Measurements from ENCODE around the gene CYBC1. TPM values are rescaled to one million over a fixed set of nuclear protein-coding genes. Genes with fewer than 3 reads are reported as not detected.

CYBC1 gene
- total and polyA plus RNA-seq, 9 of the 15 experiments (the other 6 are each of a cell fraction or from before 2014, with no cell fraction given), result 1.3 to 71.8 (median 49.9) TPM

GRCh38 chr17:82450357-82451106 is at the start of gene CYBC1 (continued):
- TF ChIP-seq, protein P1, sequence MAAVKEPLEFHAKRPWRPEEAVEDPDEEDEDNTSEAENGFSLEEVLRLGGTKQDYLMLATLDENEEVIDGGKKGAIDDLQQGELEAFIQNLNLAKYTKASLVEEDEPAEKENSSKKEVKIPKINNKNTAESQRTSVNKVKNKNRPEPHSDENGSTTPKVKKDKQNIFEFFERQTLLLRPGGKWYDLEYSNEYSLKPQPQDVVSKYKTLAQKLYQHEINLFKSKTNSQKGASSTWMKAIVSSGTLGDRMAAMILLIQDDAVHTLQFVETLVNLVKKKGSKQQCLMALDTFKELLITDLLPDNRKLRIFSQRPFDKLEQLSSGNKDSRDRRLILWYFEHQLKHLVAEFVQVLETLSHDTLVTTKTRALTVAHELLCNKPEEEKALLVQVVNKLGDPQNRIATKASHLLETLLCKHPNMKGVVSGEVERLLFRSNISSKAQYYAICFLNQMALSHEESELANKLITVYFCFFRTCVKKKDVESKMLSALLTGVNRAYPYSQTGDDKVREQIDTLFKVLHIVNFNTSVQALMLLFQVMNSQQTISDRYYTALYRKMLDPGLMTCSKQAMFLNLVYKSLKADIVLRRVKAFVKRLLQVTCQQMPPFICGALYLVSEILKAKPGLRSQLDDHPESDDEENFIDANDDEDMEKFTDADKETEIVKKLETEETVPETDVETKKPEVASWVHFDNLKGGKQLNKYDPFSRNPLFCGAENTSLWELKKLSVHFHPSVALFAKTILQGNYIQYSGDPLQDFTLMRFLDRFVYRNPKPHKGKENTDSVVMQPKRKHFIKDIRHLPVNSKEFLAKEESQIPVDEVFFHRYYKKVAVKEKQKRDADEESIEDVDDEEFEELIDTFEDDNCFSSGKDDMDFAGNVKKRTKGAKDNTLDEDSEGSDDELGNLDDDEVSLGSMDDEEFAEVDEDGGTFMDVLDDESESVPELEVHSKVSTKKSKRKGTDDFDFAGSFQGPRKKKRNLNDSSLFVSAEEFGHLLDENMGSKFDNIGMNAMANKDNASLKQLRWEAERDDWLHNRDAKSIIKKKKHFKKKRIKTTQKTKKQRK (IDR thresholded peaks at IDR 0.05; ENCODE audit: borderline replicate concordance, low read depth, low read length), result no peak
- TF ChIP-seq ELF1 (tag; IDR thresholded peaks at IDR 0.05) (peak; percentile 100), NR3C1 (CRISPR knock-in tag; IDR thresholded peaks at IDR 0.05) (peak; percentile 37; the same call in 1 of the 2 replicates), CEBPG (CRISPR knock-in tag; IDR thresholded peaks at IDR 0.05) (peak; percentile 45; the same call in 1 of the 2 replicates), CEBPG (tag; conservative IDR thresholded peaks at IDR 0.05 in 1 of 2, IDR thresholded peaks at IDR 0.05 in 1 of 2) (no peak), BHLHE40 (IDR thresholded peaks at IDR 0.05; ENCODE audit: low read length) (peak; percentile 65; the same call in 1 of the 2 replicates), XRCC5 (IDR thresholded peaks at IDR 0.05; ENCODE audit: low read depth, low read length) (no peak), CXXC5 (CRISPR knock-in tag; IDR thresholded peaks at IDR 0.05) (peak; percentile 86), ETV6 (IDR thresholded peaks at IDR 0.05; ENCODE audit: borderline replicate concordance in 1 of 2, low read depth in 2 of 2, low read length in 1 of 2) (peak; percentile 67 to 87), ETV6 (CRISPR knock-in tag; IDR thresholded peaks at IDR 0.05; ENCODE audit: borderline replicate concordance) (no peak), THAP12 (CRISPR knock-in tag; IDR thresholded peaks at IDR 0.05) (peak; percentile 69; the same call in 1 of the 2 replicates), CREM (IDR thresholded peaks at IDR 0.05; ENCODE audit: low read depth) (peak; percentile 57), PHB (CRISPR knock-in tag; IDR thresholded peaks at IDR 0.05) (no peak), RB1 (IDR thresholded peaks at IDR 0.05; ENCODE audit: low read depth) (peak; percentile 87), FOXP1 (CRISPR knock-in tag; IDR thresholded peaks at IDR 0.05) (peak; percentile 81; the same call in 1 of the 2 replicates), ETV5 (CRISPR knock-in tag; IDR thresholded peaks at IDR 0.05; ENCODE audit: low read depth) (peak; percentile 84), ATF7 (IDR thresholded peaks at IDR 0.05) (peak; percentile 49; the same call in 1 of the 2 replicates)
- TF ChIP-seq, protein P2, sequence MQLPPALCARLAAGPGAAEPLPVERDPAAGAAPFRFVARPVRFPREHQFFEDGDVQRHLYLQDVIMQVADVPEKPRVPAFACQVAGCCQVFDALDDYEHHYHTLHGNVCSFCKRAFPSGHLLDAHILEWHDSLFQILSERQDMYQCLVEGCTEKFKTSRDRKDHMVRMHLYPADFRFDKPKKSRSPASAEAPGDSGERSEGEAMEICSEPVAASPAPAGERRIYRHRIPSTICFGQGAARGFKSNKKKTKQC (CRISPR knock-in tag; IDR thresholded peaks at IDR 0.05), result peak; percentile 75

All from K562 (cell line).